ENCODE measurements around the gene RPS6KB2. TPM values are rescaled to one million over a fixed set of nuclear protein-coding genes. Genes with fewer than 3 reads are reported as not detected.

The RPS6KB2 gene
- total RNA-seq, 4 donors from 2014 or later: 53.5 to 108 (median 75.9) TPM

DNA sequence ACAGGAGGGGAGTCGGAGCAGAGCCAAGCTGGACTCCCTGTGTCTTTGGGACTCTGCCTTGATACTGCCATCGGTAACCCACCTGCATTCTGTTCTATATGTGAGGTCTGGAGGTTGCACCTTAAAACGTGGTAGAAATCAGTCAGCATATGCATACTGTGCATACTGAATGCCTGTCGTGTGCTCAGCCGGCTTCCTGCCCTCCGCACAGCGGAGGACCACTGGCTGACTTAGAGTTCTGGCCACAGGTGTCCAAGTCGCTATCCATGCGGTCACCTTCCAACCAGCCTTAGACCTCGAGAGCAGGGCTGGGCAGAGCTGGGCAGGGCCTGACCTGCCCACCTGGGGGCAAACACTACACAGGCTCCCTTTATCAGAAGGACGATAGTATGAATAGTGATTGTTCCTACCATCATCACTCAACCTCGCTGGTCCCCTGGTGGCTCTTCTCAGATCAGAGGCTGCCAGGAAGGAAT is 20.6 kb upstream of the RPS6KB2 start:
- no peak for DNase-seq
- no peaks in the 10 kb centered on the region for H3K36me3 ChIP-seq
- H3K27ac ChIP-seq: peak overlapping the region; percentile 61 to 77 (median 68)
- peaks cover 21% of the 10 kb centered on the region for H3K27me3 ChIP-seq
- 65% methylated on average over 12 of the region's 12 CpGs; no CpG with 5 or more reads in 1 of the 2 donors for WGBS, 2 donors (ENCODE audit: low coverage in 1 of 2)
- no peak overlapping the region for H3K4me3 ChIP-seq
- in situ Hi-C loops (cut with MboI; ENCODE audit: low pct_ligation_motif_present in 1 of 4, low pct_unique_long_range_greater_than_20kb in 1 of 4, low sequenced_read_pairs in 3 of 4) (no loop called here), intact Hi-C loops (cut with DNase I; ENCODE audit: low total_unique reads) (no loop called here)
- TF ChIP-seq POLR2AphosphoS5 (IDR thresholded peaks at IDR 0.05) (no peak), EP300 (IDR thresholded peaks at IDR 0.05; ENCODE audit: low read depth) (no peak), POLR2A (IDR thresholded peaks at IDR 0.05) (no peak)
- TF ChIP-seq, protein P1, sequence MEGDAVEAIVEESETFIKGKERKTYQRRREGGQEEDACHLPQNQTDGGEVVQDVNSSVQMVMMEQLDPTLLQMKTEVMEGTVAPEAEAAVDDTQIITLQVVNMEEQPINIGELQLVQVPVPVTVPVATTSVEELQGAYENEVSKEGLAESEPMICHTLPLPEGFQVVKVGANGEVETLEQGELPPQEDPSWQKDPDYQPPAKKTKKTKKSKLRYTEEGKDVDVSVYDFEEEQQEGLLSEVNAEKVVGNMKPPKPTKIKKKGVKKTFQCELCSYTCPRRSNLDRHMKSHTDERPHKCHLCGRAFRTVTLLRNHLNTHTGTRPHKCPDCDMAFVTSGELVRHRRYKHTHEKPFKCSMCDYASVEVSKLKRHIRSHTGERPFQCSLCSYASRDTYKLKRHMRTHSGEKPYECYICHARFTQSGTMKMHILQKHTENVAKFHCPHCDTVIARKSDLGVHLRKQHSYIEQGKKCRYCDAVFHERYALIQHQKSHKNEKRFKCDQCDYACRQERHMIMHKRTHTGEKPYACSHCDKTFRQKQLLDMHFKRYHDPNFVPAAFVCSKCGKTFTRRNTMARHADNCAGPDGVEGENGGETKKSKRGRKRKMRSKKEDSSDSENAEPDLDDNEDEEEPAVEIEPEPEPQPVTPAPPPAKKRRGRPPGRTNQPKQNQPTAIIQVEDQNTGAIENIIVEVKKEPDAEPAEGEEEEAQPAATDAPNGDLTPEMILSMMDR (IDR thresholded peaks at IDR 0.05): no peak
- H3K4me1 ChIP-seq: peaks cover 0 to 13% (median 4%) of the 10 kb centered on the region in 4 donors
- H3K9me3 ChIP-seq: no peaks in the 10 kb centered on the region

DNA sequence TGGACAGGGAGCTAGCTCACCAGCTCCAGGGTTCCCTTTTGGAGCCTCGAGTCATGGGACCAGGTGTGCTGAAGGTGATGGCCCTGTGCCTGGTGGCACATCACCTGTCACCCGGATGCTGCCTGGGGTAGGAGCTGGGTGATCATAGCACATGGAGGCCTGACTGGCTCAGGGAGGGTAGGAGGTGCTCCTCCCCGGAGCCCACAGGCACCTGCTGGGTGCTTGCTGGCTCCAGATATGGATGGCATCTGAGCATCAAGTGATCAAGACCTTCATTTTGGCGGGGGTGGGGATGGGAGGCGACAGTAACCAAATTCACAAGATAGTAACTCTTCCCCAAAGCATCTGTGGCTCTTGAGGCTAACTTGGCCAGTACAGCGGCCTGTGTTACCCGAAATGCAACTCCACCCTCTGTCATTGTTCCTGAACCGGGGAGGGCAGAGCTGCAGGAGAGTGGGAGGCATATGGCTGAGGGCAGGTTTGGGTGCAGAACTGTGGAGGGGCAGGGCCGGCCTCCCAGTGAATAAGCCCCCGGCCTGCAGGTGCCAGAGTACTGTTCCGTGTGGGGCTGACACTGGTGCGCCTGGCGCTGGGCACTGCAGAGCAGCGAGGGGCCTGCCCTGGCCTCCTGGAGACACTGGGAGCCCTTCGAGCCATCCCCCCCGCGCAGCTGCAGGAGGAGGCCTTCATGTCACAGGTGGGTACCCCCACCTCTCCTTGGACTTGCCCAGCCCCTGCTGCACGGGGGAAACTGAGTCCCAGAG is 19.7 kb upstream of the RPS6KB2 start:
- 71% methylated on average over 13 of the region's 18 CpGs; no CpG with 5 or more reads in 1 of the 2 donors for WGBS, 2 donors (ENCODE audit: low coverage in 1 of 2)
- TF ChIP-seq, protein P1 (IDR thresholded peaks at IDR 0.05): no peak
- TF ChIP-seq POLR2A (IDR thresholded peaks at IDR 0.05) (no peak), POLR2AphosphoS5 (IDR thresholded peaks at IDR 0.05) (no peak), EP300 (IDR thresholded peaks at IDR 0.05; ENCODE audit: low read depth) (no peak)
- Histone ChIP-seq H3K27ac (peak overlapping the region; percentile 61 to 77 (median 68)), H3K4me3 (no peak overlapping the region), H3K27me3 (peaks cover 26% of the 10 kb centered on the region), H3K9me3 (no peaks in the 10 kb centered on the region), H3K36me3 (no peaks in the 10 kb centered on the region), H3K4me1 (peaks cover 0 to 12% (median 3%) of the 10 kb centered on the region in 4 donors)
- no peak for DNase-seq
- intact Hi-C loops (cut with DNase I; ENCODE audit: low total_unique reads) (no loop called here), in situ Hi-C loops (cut with MboI; ENCODE audit: low pct_ligation_motif_present in 1 of 4, low pct_unique_long_range_greater_than_20kb in 1 of 4, low sequenced_read_pairs in 3 of 4) (no loop called here)

DNA sequence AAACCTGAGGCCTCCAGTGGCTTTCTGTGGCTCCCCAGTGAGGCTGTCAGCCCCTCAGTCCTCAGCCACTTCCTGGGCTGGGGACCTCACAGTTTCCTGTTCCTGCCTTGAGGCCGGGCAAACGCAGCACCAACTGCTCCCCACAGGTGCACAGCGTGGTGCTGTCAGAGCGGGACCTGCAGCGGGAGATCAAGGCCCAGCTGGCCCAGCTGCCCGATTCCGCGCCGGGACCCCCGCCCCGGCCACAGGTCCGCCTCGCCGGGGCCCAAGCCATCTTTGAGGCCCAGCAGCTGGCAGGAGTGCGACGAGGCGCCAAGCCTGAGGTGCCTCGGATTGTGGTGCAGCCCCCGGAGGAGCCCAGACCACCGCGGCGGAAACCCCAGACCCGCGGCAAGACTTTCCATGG is 19.0 kb upstream of the RPS6KB2 start:
- H3K4me1 ChIP-seq: peaks cover 0 to 12% (median 3%) of the 10 kb centered on the region in 4 donors
- in situ Hi-C loops (cut with MboI; ENCODE audit: low pct_ligation_motif_present in 1 of 4, low pct_unique_long_range_greater_than_20kb in 1 of 4, low sequenced_read_pairs in 3 of 4): no loop called here
- 71% methylated on average over 24 of the region's 24 CpGs; no CpG with 5 or more reads in 1 of the 2 donors for WGBS, 2 donors (ENCODE audit: low coverage in 1 of 2)
- TF ChIP-seq, protein P1 (IDR thresholded peaks at IDR 0.05): no peak
- no peak for TF ChIP-seq EP300 (IDR thresholded peaks at IDR 0.05; ENCODE audit: low read depth)
- TF ChIP-seq POLR2A (IDR thresholded peaks at IDR 0.05): no peak
- TF ChIP-seq POLR2AphosphoS5 (IDR thresholded peaks at IDR 0.05): peak in 1 of 3 donors; percentile 36
- peak; percentile 77 for DNase-seq
- intact Hi-C loops (cut with DNase I; ENCODE audit: low total_unique reads): no loop called here
- H3K4me3 ChIP-seq: peak overlapping the region in 2 of 4 donors; percentile 9 to 18
- H3K9me3 ChIP-seq: no peaks in the 10 kb centered on the region
- H3K27ac ChIP-seq: peak overlapping the region; percentile 61 to 77 (median 68)
- no peaks in the 10 kb centered on the region for H3K36me3 ChIP-seq
- peaks cover 26% of the 10 kb centered on the region for H3K27me3 ChIP-seq

DNA sequence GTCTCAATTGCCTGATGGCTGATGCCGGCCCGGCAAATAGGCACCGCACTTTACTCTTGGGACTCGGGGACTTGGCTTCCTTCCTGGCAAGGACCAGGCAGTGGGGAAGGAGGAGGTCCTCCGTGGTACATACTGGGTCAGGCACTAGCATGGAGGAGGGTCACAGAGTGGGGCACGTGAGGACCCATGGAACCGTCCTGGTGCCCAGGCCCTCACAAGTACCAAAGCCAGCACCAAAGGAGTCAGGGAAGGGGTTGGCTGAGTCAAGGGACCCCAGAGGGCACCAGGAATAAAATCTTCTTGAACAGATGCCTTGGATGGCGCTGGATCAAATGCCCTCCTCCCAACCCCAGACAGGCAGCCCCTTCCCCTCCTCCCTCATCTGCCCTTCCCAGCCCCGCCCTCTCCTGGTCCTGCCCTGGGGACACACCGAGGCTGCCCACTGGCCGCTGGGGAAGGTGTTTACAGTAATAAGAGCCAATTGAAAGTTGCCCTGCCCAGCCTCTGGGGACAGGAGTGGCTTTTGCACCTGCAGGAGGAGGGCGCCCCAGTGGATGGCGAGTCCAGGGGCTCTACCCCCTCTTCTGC is 18.4 kb upstream of the RPS6KB2 start:
- Histone ChIP-seq H3K36me3 (no peaks in the 10 kb centered on the region), H3K27ac (peak overlapping the region; percentile 61 to 77 (median 68)), H3K27me3 (peaks cover 32% of the 10 kb centered on the region), H3K9me3 (no peaks in the 10 kb centered on the region), H3K4me3 (peak overlapping the region in 2 of 4 donors; percentile 9 to 18), H3K4me1 (peaks cover 0 to 15% (median 5%) of the 10 kb centered on the region in 4 donors)
- DNase-seq: peak; percentile 80
- 28% methylated on average over 12 of the region's 13 CpGs; no CpG with 5 or more reads in 1 of the 2 donors for WGBS, 2 donors (ENCODE audit: low coverage in 1 of 2)
- intact Hi-C loops (cut with DNase I; ENCODE audit: low total_unique reads): no loop called here
- in situ Hi-C loops (cut with MboI; ENCODE audit: low pct_ligation_motif_present in 1 of 4, low pct_unique_long_range_greater_than_20kb in 1 of 4, low sequenced_read_pairs in 3 of 4): no loop called here
- TF ChIP-seq POLR2AphosphoS5 (IDR thresholded peaks at IDR 0.05): no peak
- TF ChIP-seq POLR2A (IDR thresholded peaks at IDR 0.05): no peak
- no peak for TF ChIP-seq EP300 (IDR thresholded peaks at IDR 0.05; ENCODE audit: low read depth)
- TF ChIP-seq, protein P1 (IDR thresholded peaks at IDR 0.05): no peak
